B cell (primary cell): ENCODE data around the gene TSC22D4. TPM values are rescaled to one million over a fixed set of nuclear protein-coding genes. Genes with fewer than 3 reads are reported as not detected.
A peak's percentile ranks its signal among the peaks of the same experiment; 100 is the strongest.
"Not testable (repeated sequence)": the region's sequence is repeated elsewhere in the genome, so short reads cannot be mapped to it uniquely, and the experiment has no call there.

Experiments
- ATAC-seq: fragments of 200-7000 bp; cut with Tn5 transposase; one replicate; pipeline ENCODE4 v1.10.0; 2021; ENCODE audit warnings: low read depth, mild to moderate bottlenecking, moderate number of reproducible peaks, moderate library complexity
- CTCF ChIA-PET: fragments of 350-600 bp; sonication (Branson Sonifier 250); formaldehyde crosslinking; loops from one replicate; lab custom pipeline; 2021; ENCODE audit warnings: antibody characterized with exemption, inconsistent platforms; lab: Charles Lee
- POLR2A ChIA-PET: fragments of 350-600 bp; sonication (Branson Sonifier 250); formaldehyde crosslinking; loops from one replicate; lab custom pipeline; 2021; ENCODE audit warnings: antibody characterized with exemption; lab: Charles Lee
- DNase-seq: peaks from one replicate; pipeline ENCODE4 v3.0.0; 2013
- H2AFZ ChIP-seq: 2 replicates; pipeline ENCODE4 v1.6.1; 2012; ENCODE audit warnings: mild to moderate bottlenecking, low read depth, low read length; ENCODE audit not compliant: insufficient read depth, poor library complexity, severe bottlenecking
- H3K27ac ChIP-seq, 2 donors: 1 replicate in 1 of 2; 2 replicates in 1 of 2; pipeline ENCODE4 v1.5.1; 2012 to 2013; ENCODE audit warnings: low read length in 2 of 2, mild to moderate bottlenecking in 2 of 2, moderate library complexity in 1 of 2
- H3K27me3 ChIP-seq, 4 experiments: fragments of 200-600 bp in 1 of 4; sonication (generic) in 1 of 4; replicated peaks in 1 of 4; 1 replicate in 2 of 4; 2 replicates in 2 of 4; pipeline versions ENCODE4 v1.6.1 to v1.7.0; 2013 to 2016; ENCODE audit warnings: low read length in 3 of 4, mild to moderate bottlenecking in 2 of 4, mixed read lengths in 1 of 4, moderate library complexity in 1 of 4; ENCODE audit not compliant: insufficient read depth in 4 of 4, control insufficient read depth in 3 of 4; ENCODE audit errors: control extremely low read depth in 1 of 4
- H3K36me3 ChIP-seq, 2 experiments: replicated peaks in 1 of 2; 1 replicate in 1 of 2; 2 replicates in 1 of 2; pipeline versions ENCODE4 v1.6.1 to v1.7.1; 2013; ENCODE audit warnings: low read length in 1 of 2; ENCODE audit not compliant: insufficient read depth in 2 of 2, control insufficient read depth in 1 of 2; ENCODE audit errors: control extremely low read depth in 1 of 2, extremely low read depth in 1 of 2
- H3K4me1 ChIP-seq, 2 donors: fragments of 200-600 bp in 1 of 2; sonication (generic) in 1 of 2; 1 replicate in 1 of 2; 2 replicates in 1 of 2; pipeline versions ENCODE4 v1.5.1 to v1.6.1; 2013 to 2017; ENCODE audit warnings: low read length in 2 of 2; ENCODE audit not compliant: control insufficient read depth in 2 of 2, insufficient read depth in 2 of 2
- H3K4me2 ChIP-seq: replicated peaks from 2 replicates; pipeline ENCODE3; 2012; ENCODE audit warnings: mild to moderate bottlenecking, low read depth, low read length; ENCODE audit not compliant: poor library complexity, severe bottlenecking
- H3K4me3 ChIP-seq, 5 experiments: fragments of 200-600 bp in 1 of 5; sonication (generic) in 1 of 5; 1 replicate in 3 of 5; 2 replicates in 2 of 5; pipeline versions ENCODE4 v1.5.1 to v1.7.0; 2011 to 2016; ENCODE audit warnings: low read length in 4 of 5, mild to moderate bottlenecking in 4 of 5, low read depth in 2 of 5, control low read depth in 1 of 5, moderate library complexity in 1 of 5; ENCODE audit not compliant: insufficient read depth in 1 of 5; ENCODE audit errors: control extremely low read depth in 1 of 5, extremely low read depth in 1 of 5
- H3K79me2 ChIP-seq: fragments of 200-600 bp; sonication (generic); one replicate; pipeline ENCODE4 v1.6.0; 2016; ENCODE audit warnings: low read length; ENCODE audit not compliant: control insufficient read depth, insufficient read depth
- H3K9ac ChIP-seq: fragments of 200-600 bp; sonication (generic); 2 replicates; pipeline ENCODE4 v1.6.1; 2017; ENCODE audit warnings: mild to moderate bottlenecking, low read length, moderate library complexity
- H3K9me3 ChIP-seq, 3 donors: one replicate each; pipeline versions ENCODE4 v1.6.1 to v1.7.1; 2013; ENCODE audit warnings: low read length in 2 of 3; ENCODE audit not compliant: control insufficient read depth in 2 of 3, insufficient read depth in 1 of 3; ENCODE audit errors: control extremely low read depth in 1 of 3
- H4K20me1 ChIP-seq: 2 replicates; pipeline ENCODE4 v1.6.0; 2012; ENCODE audit warnings: mild to moderate bottlenecking, low read length; ENCODE audit not compliant: insufficient read depth, control insufficient read depth, poor library complexity, severe bottlenecking
- H3K27ac Mint-ChIP-seq: one replicate; pipeline ENCODE4 v1.8.0; 2021; ENCODE audit warnings: mixed read lengths
- H3K27me3 Mint-ChIP-seq: one replicate; pipeline ENCODE4 v1.8.0; 2021; ENCODE audit warnings: mixed read lengths
- H3K4me1 Mint-ChIP-seq: one replicate; pipeline ENCODE4 v1.8.0; 2021; ENCODE audit warnings: mixed read lengths
- H3K4me3 Mint-ChIP-seq: one replicate; pipeline ENCODE4 v1.8.0; 2021; ENCODE audit warnings: mixed read lengths
- H3K9me3 Mint-ChIP-seq: one replicate; pipeline ENCODE4 v1.8.0; 2022; ENCODE audit warnings: mixed read lengths; ENCODE audit not compliant: insufficient read depth
- CTCF ChIP-seq: fragments of 200-600 bp; IDR thresholded peaks from one replicate; pipeline ENCODE4 v1.8.0; 2022; ENCODE audit warnings: antibody characterized with exemption, mild to moderate bottlenecking
- EZH2 ChIP-seq: IDR thresholded peaks from 2 replicates; pipeline ENCODE4 v1.6.1; 2012; ENCODE audit warnings: borderline replicate concordance, low read depth, mild to moderate bottlenecking, moderate library complexity, low read length; ENCODE audit not compliant: insufficient read depth, poor library complexity, severe bottlenecking
- WGBS: methylation state at CpG from one replicate; pipeline ENCODE4 v1.1.5; 2013; ENCODE audit warnings: missing lambda C conversion rate; ENCODE audit not compliant: insufficient coverage; 5-methylcytosine and 5-hydroxymethylcytosine counted together
- intact Hi-C: fragments of 100-400 bp; cut with micrococcal nuclease; formaldehyde crosslinking; loops from one replicate; pipeline ENCODE4 v1.10.0; 2022
- polyA minus RNA-seq: library from RNA; depleted of rRNA, polyadenylated mRNA; stranded (reverse); fragments of >200 nt; gene quantifications from 2 replicates; pipeline ENCODE4 v1.2.3, GENCODE V29; 2012
- polyA plus RNA-seq: library from polyadenylated mRNA; depleted of rRNA; stranded (reverse); fragments of >200 nt; gene quantifications from 2 replicates; pipeline ENCODE4 v1.2.3, GENCODE V29; 2012
- total RNA-seq, 2 donors: library from RNA; stranded (reverse); fragments of 120-200 nt in 1 of 2; gene quantifications; 1 replicate in 1 of 2; 2 replicates in 1 of 2; pipeline versions ENCODE4 v1.2.3 to v1.2.4, GENCODE V29; 2013 to 2022

Gene TSC22D4
- total RNA-seq (92.8 and 95.0 TPM in 2 replicates), polyA plus RNA-seq (55.5 and 80.2 TPM in 2 replicates), polyA minus RNA-seq (67.5 and 80.8 TPM in 2 replicates)
- total RNA-seq (2013) = 44.2 TPM

GRCh38 chr7:100478958-100479660, at the start of gene TSC22D4:
TSC22D4 (minus strand) TSS chr7:100479214; CDS start chr7:100478038, 1,176 bp downstream.
- intact Hi-C loops = loop anchor here (1.0 to 10.0 kb wide), 8 partner anchors 10 to 373 kb away; partner anchors contain the start of genes AGFG2, FBXO24, LRCH4 and MEPCE
- Histone ChIP-seq H4K20me1 (peaks cover 36% of the 10 kb centered on the region), H3K4me3 (peak within 1 kb of the TSS; percentile 90 to 99 (median 96)), H3K9ac (peak within 1 kb of the TSS; percentile 96), H3K4me2 (peak within 1 kb of the TSS; percentile 97), H3K27me3 (no peaks in the 10 kb centered on the region), H3K36me3 (peaks cover 0 to 13% of the 10 kb centered on the region in 2 experiments), H3K9me3 (no peaks in the 10 kb centered on the region), H3K79me2 (peaks cover 50% of the 10 kb centered on the region), H2AFZ (peak within 1 kb of the TSS; percentile 78), H3K27ac (peak within 1 kb of the TSS; percentile 72 to 89), H3K4me1 (peaks cover 34 to 51% of the 10 kb centered on the region in 2 donors)
- H3K4me3 Mint-ChIP-seq = peak within 1 kb of the TSS; percentile 97
- peak; percentile 92 for DNase-seq
- peak within 1 kb of the TSS; percentile 91 for H3K27ac Mint-ChIP-seq
- H3K9me3 Mint-ChIP-seq = no peaks in the 10 kb centered on the region
- ATAC-seq = peak; percentile 70
- under 1% methylated on average over 23 of the region's 27 CpGs for WGBS
- peaks cover 37% of the 10 kb centered on the region for H3K4me1 Mint-ChIP-seq
- ChIA-PET POLR2A (interaction anchor here (0.5 to 2.2 kb wide), 10 partner anchors 10 to 491 kb away, joined by 4 to 13 read pairs (median 6); partner anchors contain the start of genes FBXO24, LRCH4, MEPCE and PPP1R35), CTCF (interaction anchor here (0.5 to 5.6 kb wide), 12 partner anchors 10 to 433 kb away, joined by 3 to 80 read pairs (median 4); no protein-coding TSS in a partner anchor)
- no peaks in the 10 kb centered on the region for H3K27me3 Mint-ChIP-seq
- no peak for TF ChIP-seq CTCF
- no peak for TF ChIP-seq EZH2

DNA sequence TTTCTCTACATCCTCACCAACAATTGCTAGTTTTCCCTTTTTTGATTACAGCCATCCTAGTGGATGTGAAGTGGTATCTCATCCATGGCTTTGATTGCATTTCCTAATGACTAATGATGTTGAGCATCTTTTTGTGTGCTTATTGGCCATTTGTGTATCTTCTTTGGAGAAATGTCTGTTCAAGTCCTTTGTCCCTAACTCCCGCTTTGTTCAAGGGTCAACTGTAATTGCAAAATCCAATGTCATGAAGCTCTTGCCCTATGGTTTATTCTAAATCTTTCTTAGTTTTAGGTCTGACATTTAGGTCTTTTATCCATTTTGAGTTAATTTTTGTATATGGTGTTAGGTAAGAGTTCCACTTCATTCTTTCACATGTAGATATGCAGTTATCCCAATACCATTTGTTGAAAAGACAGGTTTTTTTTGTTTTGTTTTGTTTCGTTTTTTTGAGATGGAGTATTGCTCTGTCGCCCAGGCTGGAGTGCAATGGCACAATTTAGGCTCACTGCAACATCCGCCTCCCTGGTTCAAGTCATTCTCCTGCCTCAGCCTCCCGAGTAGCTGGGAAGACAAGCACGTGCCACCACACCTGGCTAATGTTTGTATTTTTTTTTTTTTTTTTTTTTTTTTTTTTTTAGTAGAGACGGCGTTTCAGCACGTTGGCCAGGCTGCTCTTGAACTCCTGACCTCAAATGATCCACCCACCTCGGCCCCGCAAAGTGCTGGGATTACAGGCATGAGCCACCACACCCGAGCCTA, 49.3 kb upstream of the TSC22D4 start:
- H3K9me3 ChIP-seq, H2AFZ ChIP-seq, intact Hi-C loops, H3K4me1 Mint-ChIP-seq, POLR2A ChIA-PET, H3K79me2 ChIP-seq, H3K4me3 ChIP-seq, H3K27me3 Mint-ChIP-seq, H3K27ac ChIP-seq, H3K9ac ChIP-seq, H3K36me3 ChIP-seq, H3K27ac Mint-ChIP-seq, DNase-seq, H3K4me1 ChIP-seq, H3K4me3 Mint-ChIP-seq, ATAC-seq, H4K20me1 ChIP-seq, H3K9me3 Mint-ChIP-seq, H3K4me2 ChIP-seq, H3K27me3 ChIP-seq: not testable (repeated sequence)
- CTCF ChIA-PET = interaction anchor here (1.2 to 1.5 kb wide), 3 partner anchors 31 to 59 kb away, joined by 3 to 6 read pairs (median 4); no protein-coding TSS in a partner anchor
- WGBS = 100% methylated on average over 3 of the region's 12 CpGs

GRCh38 chr7:100523192-100523591, 44.2 kb upstream of the TSC22D4 start:
- ATAC-seq = not testable (repeated sequence)

More at GRCh38 chr7:100523192-100523591, 44.2 kb upstream of the TSC22D4 start:
- H3K9me3 Mint-ChIP-seq, H3K36me3 ChIP-seq, POLR2A ChIA-PET, DNase-seq, H3K9me3 ChIP-seq, H3K27me3 Mint-ChIP-seq, CTCF ChIA-PET, H3K79me2 ChIP-seq, H2AFZ ChIP-seq, H3K27ac ChIP-seq, intact Hi-C loops, H3K27ac Mint-ChIP-seq, H3K4me3 Mint-ChIP-seq, H3K4me3 ChIP-seq, H3K27me3 ChIP-seq, H3K4me2 ChIP-seq, H3K9ac ChIP-seq, H4K20me1 ChIP-seq, H3K4me1 ChIP-seq, H3K4me1 Mint-ChIP-seq: not testable (repeated sequence)
- WGBS = 94% methylated on average over 7 of the region's 34 CpGs
